Skeletal muscle satellite cell (primary cell): Measurements from ENCODE around the gene BMP2K.
"Not testable (repeated sequence)": the region's sequence is repeated elsewhere in the genome, so short reads cannot be mapped to it uniquely, and the experiment has no call there.

Source experiments
- H3K27me3 ChIP-seq: 2 replicates; pipeline ENCODE4 v1.7.0; 2013; ENCODE audit warnings: low read length; ENCODE audit not compliant: control insufficient read depth, insufficient read depth
- H3K36me3 ChIP-seq: 2 replicates; pipeline ENCODE4 v1.7.0; 2013; ENCODE audit warnings: mild to moderate bottlenecking, control low read depth, low read length; ENCODE audit not compliant: insufficient read depth
- H3K4me1 ChIP-seq: 2 replicates; pipeline ENCODE4 v1.7.0; 2013; ENCODE audit warnings: low read length; ENCODE audit not compliant: control insufficient read depth, insufficient read depth
- H3K4me2 ChIP-seq: 2 replicates; pipeline ENCODE4 v1.7.0; 2013; ENCODE audit warnings: mild to moderate bottlenecking, low read length
- H3K4me3 ChIP-seq: 2 replicates; pipeline ENCODE4 v1.7.0; 2013; ENCODE audit warnings: low read length
- H3K9ac ChIP-seq: 2 replicates; pipeline ENCODE4 v1.7.0; 2013; ENCODE audit warnings: mild to moderate bottlenecking, low read depth, low read length, moderate library complexity
- H3K9me3 ChIP-seq: replicated peaks from 2 replicates; pipeline ENCODE4 v1.7.0; 2013; ENCODE audit warnings: mild to moderate bottlenecking, control low read depth, low read length

The BMP2K gene

GRCh38 chr4:78839676-78840075 lies 63.5 kb downstream of the BMP2K start:
- not testable (repeated sequence) for H3K9ac ChIP-seq, H3K4me2 ChIP-seq, H3K27me3 ChIP-seq, H3K36me3 ChIP-seq, H3K4me1 ChIP-seq, H3K4me3 ChIP-seq, H3K9me3 ChIP-seq

- not testable (repeated sequence) for H3K4me1 ChIP-seq, H3K4me3 ChIP-seq, H3K27me3 ChIP-seq, H3K9me3 ChIP-seq, H3K9ac ChIP-seq, H3K36me3 ChIP-seq, H3K4me2 ChIP-seq
Measured at GRCh38 chr4:78840286-78840685, 64.1 kb downstream of the BMP2K start.

- Histone ChIP-seq H3K4me1 (no peaks in the 10 kb centered on the region), H3K4me3 (no peak overlapping the region), H3K4me2 (no peak overlapping the region), H3K36me3 (no peaks in the 10 kb centered on the region), H3K9ac (no peak overlapping the region), H3K27me3 (no peaks in the 10 kb centered on the region), H3K9me3 (no peaks in the 10 kb centered on the region)
Measured at GRCh38 chr4:78845472-78845871, 69.3 kb downstream of the BMP2K start.

- Histone ChIP-seq H3K4me3 (no peak overlapping the region), H3K4me1 (no peaks in the 10 kb centered on the region), H3K9ac (no peak overlapping the region), H3K36me3 (no peaks in the 10 kb centered on the region), H3K27me3 (no peaks in the 10 kb centered on the region), H3K9me3 (no peaks in the 10 kb centered on the region), H3K4me2 (no peak overlapping the region)
Measured at GRCh38 chr4:78846258-78846657, 70.1 kb downstream of the BMP2K start.

GRCh38 chr4:78862314-78862737 lies 86.2 kb downstream of the BMP2K start:
- Histone ChIP-seq H3K4me3 (no peak overlapping the region), H3K9ac (no peak overlapping the region), H3K4me2 (no peak overlapping the region), H3K9me3 (no peaks in the 10 kb centered on the region), H3K4me1 (no peaks in the 10 kb centered on the region), H3K36me3 (peaks cover 2% of the 10 kb centered on the region), H3K27me3 (no peaks in the 10 kb centered on the region)

GRCh38 chr4:78863254-78863869 lies 87.2 kb downstream of the BMP2K start:
- no peak overlapping the region for H3K4me2 ChIP-seq
- no peaks in the 10 kb centered on the region for H3K9me3 ChIP-seq
- H3K27me3 ChIP-seq, result no peaks in the 10 kb centered on the region
- H3K36me3 ChIP-seq, result peaks cover 4% of the 10 kb centered on the region
- H3K9ac ChIP-seq, result no peak overlapping the region
- H3K4me3 ChIP-seq, result no peak overlapping the region
- H3K4me1 ChIP-seq, result no peaks in the 10 kb centered on the region

- Histone ChIP-seq H3K4me3 (no peak overlapping the region), H3K4me2 (no peak overlapping the region), H3K36me3 (peaks cover 8% of the 10 kb centered on the region), H3K9me3 (no peaks in the 10 kb centered on the region), H3K9ac (no peak overlapping the region), H3K27me3 (no peaks in the 10 kb centered on the region), H3K4me1 (no peaks in the 10 kb centered on the region)
Measured at GRCh38 chr4:78863991-78864390, 87.8 kb downstream of the BMP2K start.

GRCh38 chr4:78864405-78865024 lies 88.4 kb downstream of the BMP2K start:
- Histone ChIP-seq H3K27me3 (no peaks in the 10 kb centered on the region), H3K9ac (no peak overlapping the region), H3K4me3 (no peak overlapping the region), H3K4me1 (no peaks in the 10 kb centered on the region), H3K9me3 (no peaks in the 10 kb centered on the region), H3K4me2 (no peak overlapping the region), H3K36me3 (peaks cover 8% of the 10 kb centered on the region)

- H3K36me3 ChIP-seq, result peaks cover 8% of the 10 kb centered on the region
- H3K9ac ChIP-seq, result no peak overlapping the region
- H3K27me3 ChIP-seq, result no peaks in the 10 kb centered on the region
- no peak overlapping the region for H3K4me3 ChIP-seq
- no peak overlapping the region for H3K4me2 ChIP-seq
- no peaks in the 10 kb centered on the region for H3K9me3 ChIP-seq
- H3K4me1 ChIP-seq, result no peaks in the 10 kb centered on the region
Measured at GRCh38 chr4:78865451-78865850, 89.3 kb downstream of the BMP2K start.

- peaks cover 22% of the 10 kb centered on the region for H3K36me3 ChIP-seq
- not testable (repeated sequence) for H3K9me3 ChIP-seq, H3K27me3 ChIP-seq, H3K4me2 ChIP-seq, H3K4me1 ChIP-seq, H3K4me3 ChIP-seq, H3K9ac ChIP-seq
Measured at GRCh38 chr4:78868712-78869111, 92.6 kb downstream of the BMP2K start.

- H3K36me3 ChIP-seq, result peaks cover 23% of the 10 kb centered on the region
Measured at GRCh38 chr4:78870056-78870455, 93.9 kb downstream of the BMP2K start.

More at GRCh38 chr4:78870056-78870455, 93.9 kb downstream of the BMP2K start:
- H3K9ac ChIP-seq, result no peak overlapping the region
- H3K4me1 ChIP-seq, result no peaks in the 10 kb centered on the region
- H3K27me3 ChIP-seq, result no peaks in the 10 kb centered on the region
- H3K9me3 ChIP-seq, result no peaks in the 10 kb centered on the region
- no peak overlapping the region for H3K4me2 ChIP-seq
- no peak overlapping the region for H3K4me3 ChIP-seq
